ENCODE data around the gene EREG. TPM values are rescaled to one million over a fixed set of nuclear protein-coding genes. Genes with fewer than 3 reads are reported as not detected.

The EREG gene
- total RNA-seq, 2 donors from 2014 or later, result 0.11 TPM; not detected in 1

GRCh38 chr4:74374128-74374527 is 9.2 kb downstream of the EREG start:
- Histone ChIP-seq H3K4me3 (ENCODE audit: low read length) (no peak overlapping the region), H3K27me3 (ENCODE audit: control insufficient read depth, insufficient read depth, low read length, poor library complexity, severe bottlenecking) (no peaks in the 10 kb centered on the region), H3K27ac (ENCODE audit: low read depth, low read length) (no peak overlapping the region), H3K4me1 (ENCODE audit: control insufficient read depth, insufficient read depth, low read length) (no peaks in the 10 kb centered on the region), H3K36me3 (ENCODE audit: control insufficient read depth, insufficient read depth, low read length) (no peaks in the 10 kb centered on the region), H3K9me3 (ENCODE audit: control insufficient read depth, low read length) (no peaks in the 10 kb centered on the region), H3K9ac (ENCODE audit: extremely low read depth, low read length, poor library complexity, severe bottlenecking) (no peak overlapping the region)
- no peak overlapping the region for H3K4me3 Mint-ChIP-seq
- WGBS, 2 experiments (ENCODE audit: insufficient coverage in 1 of 2, insufficient read length in 1 of 2), result 88 to 92% methylated on average over 1 of the region's 1 CpG
- no peaks in the 10 kb centered on the region for H3K36me3 Mint-ChIP-seq (ENCODE audit: low read depth)
- DNase-seq, result no peak
- no peaks in the 10 kb centered on the region for H3K4me1 Mint-ChIP-seq
- H3K27me3 Mint-ChIP-seq (ENCODE audit: insufficient read depth), result peaks cover 2% of the 10 kb centered on the region
- no peaks in the 10 kb centered on the region for H3K9me3 Mint-ChIP-seq
- no peak for TF ChIP-seq CTCF (conservative IDR thresholded peaks at IDR 0.05)
- H3K27ac Mint-ChIP-seq, result no peak overlapping the region

GRCh38 chr4:74374561-74375327 is 9.8 kb downstream of the EREG start:
- Mint-ChIP-seq H3K4me1 (no peaks in the 10 kb centered on the region), H3K9me3 (no peaks in the 10 kb centered on the region), H3K27me3 (ENCODE audit: insufficient read depth) (peaks cover 2% of the 10 kb centered on the region), H3K36me3 (ENCODE audit: low read depth) (no peaks in the 10 kb centered on the region), H3K27ac (no peak overlapping the region), H3K4me3 (no peak overlapping the region)
- no peaks in the 10 kb centered on the region for H3K27me3 ChIP-seq (ENCODE audit: control insufficient read depth, insufficient read depth, low read length, poor library complexity, severe bottlenecking)
- no peaks in the 10 kb centered on the region for H3K9me3 ChIP-seq (ENCODE audit: control insufficient read depth, low read length)
- H3K4me1 ChIP-seq (ENCODE audit: control insufficient read depth, insufficient read depth, low read length), result no peaks in the 10 kb centered on the region
- H3K9ac ChIP-seq (ENCODE audit: extremely low read depth, low read length, poor library complexity, severe bottlenecking), result no peak overlapping the region
- no peaks in the 10 kb centered on the region for H3K36me3 ChIP-seq (ENCODE audit: control insufficient read depth, insufficient read depth, low read length)
- no peak for DNase-seq
- H3K27ac ChIP-seq (ENCODE audit: low read depth, low read length), result no peak overlapping the region
- H3K4me3 ChIP-seq (ENCODE audit: low read length), result no peak overlapping the region
- WGBS, 2 experiments (ENCODE audit: insufficient coverage in 1 of 2, insufficient read length in 1 of 2), result 91 to 100% methylated on average over 2 to 10 of the region's 10 CpGs
- TF ChIP-seq CTCF (conservative IDR thresholded peaks at IDR 0.05), result no peak

GRCh38 chr4:74375824-74376426 is 11.0 kb downstream of the EREG start:
- Histone ChIP-seq H3K27me3 (ENCODE audit: control insufficient read depth, insufficient read depth, low read length, poor library complexity, severe bottlenecking) (no peaks in the 10 kb centered on the region), H3K4me3 (ENCODE audit: low read length) (no peak overlapping the region), H3K4me1 (ENCODE audit: control insufficient read depth, insufficient read depth, low read length) (no peaks in the 10 kb centered on the region), H3K9me3 (ENCODE audit: control insufficient read depth, low read length) (no peaks in the 10 kb centered on the region), H3K36me3 (ENCODE audit: control insufficient read depth, insufficient read depth, low read length) (no peaks in the 10 kb centered on the region), H3K9ac (ENCODE audit: extremely low read depth, low read length, poor library complexity, severe bottlenecking) (no peak overlapping the region), H3K27ac (ENCODE audit: low read depth, low read length) (no peak overlapping the region)
- DNase-seq, result no peak
- TF ChIP-seq CTCF (conservative IDR thresholded peaks at IDR 0.05), result no peak
- Mint-ChIP-seq H3K4me3 (no peak overlapping the region), H3K27me3 (ENCODE audit: insufficient read depth) (peaks cover 2% of the 10 kb centered on the region), H3K4me1 (no peaks in the 10 kb centered on the region), H3K36me3 (ENCODE audit: low read depth) (no peaks in the 10 kb centered on the region), H3K9me3 (no peaks in the 10 kb centered on the region), H3K27ac (no peak overlapping the region)
- 79 to 84% methylated on average over 3 to 7 of the region's 7 CpGs for WGBS, 2 experiments (ENCODE audit: insufficient coverage in 1 of 2, insufficient read length in 1 of 2)

Measured in endodermal cell (in vitro differentiated cells).